HG03521 (cell line): ENCODE measurements around the gene BLVRB.
A peak's percentile ranks its signal among the peaks of the same experiment; 100 is the strongest.
"Not testable (repeated sequence)": the region's sequence is repeated elsewhere in the genome, so short reads cannot be mapped to it uniquely, and the experiment has no call there.

Source experiments
- ATAC-seq: cut with Tn5 transposase; IDR thresholded peaks from one replicate; pipeline ENCODE4 v1.9.1; 2021; ENCODE audit warnings: mild to moderate bottlenecking, moderate library complexity; ENCODE audit not compliant: unreplicated experiment

Gene BLVRB

DNA sequence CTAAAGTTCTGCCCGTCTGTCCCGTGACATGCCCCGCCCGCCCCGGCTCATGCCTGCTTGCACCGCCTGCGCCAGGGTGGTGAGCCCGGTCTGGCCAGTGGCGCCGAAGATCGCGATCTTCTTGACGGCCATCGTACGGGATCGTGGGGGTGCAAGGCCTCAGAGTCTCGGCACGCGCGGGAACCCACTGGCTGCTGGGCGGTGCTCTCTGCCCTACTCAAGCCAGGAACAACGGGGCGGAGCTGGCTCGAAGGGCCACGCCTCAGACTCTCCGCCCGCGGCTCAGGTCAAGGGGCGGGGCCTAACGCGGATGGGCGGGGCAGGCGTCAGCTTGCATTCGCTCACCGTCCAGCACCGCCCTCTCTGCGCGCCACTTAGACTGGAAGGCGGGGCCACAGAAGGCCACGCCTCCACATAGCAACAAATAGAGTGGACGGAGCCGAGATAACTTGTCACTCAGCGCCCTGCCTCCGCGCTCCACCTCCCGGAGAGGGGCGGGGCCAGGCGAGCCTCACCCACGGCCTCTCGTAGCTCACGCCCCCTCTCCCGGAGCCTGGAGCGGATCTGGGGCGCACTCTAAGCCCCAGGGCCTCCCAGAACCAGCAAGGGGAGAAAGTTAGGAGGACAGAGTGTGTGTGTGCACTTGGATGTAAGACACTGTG is at the start of gene BLVRB:
BLVRB (minus strand) TSS at position 189 of the 662 bp plus-strand sequence; CDS start at position 132, 57 bp downstream.
- ATAC-seq, result peak; percentile 88

DNA sequence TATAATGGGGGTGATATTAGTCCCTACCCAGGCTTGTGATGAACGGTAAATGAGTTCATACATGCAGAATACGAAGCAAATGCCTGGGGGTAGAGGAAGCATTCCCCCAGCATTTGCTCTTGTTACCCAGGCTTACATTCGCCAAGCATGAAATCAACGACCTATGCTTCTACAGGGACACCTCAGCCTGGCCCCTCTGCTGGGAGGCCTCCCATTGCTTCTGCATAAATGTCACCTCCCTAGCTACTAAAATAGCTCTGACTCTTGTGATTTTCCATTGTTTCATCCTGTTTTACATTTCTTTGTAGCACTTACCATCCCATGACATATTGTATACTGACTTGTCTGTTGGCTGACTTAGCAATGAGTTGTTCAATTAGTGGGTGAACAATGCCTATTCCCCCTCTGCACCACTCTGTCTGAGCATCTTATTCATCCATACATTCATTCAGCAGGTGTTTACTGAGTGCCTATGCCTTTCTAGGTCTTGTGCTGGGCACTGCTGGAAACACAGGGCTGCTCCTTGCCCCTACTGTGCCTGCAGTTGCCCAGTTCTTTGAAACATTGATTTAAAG is 48.3 kb upstream of the BLVRB start:
- no peak for ATAC-seq

- no peak for ATAC-seq
These were observed 47.8 kb upstream of the BLVRB start for GRCh38 chr19:40513345-40513678.

GRCh38 chr19:40512473-40513344 is 47.2 kb upstream of the BLVRB start:
- no peak for ATAC-seq

DNA sequence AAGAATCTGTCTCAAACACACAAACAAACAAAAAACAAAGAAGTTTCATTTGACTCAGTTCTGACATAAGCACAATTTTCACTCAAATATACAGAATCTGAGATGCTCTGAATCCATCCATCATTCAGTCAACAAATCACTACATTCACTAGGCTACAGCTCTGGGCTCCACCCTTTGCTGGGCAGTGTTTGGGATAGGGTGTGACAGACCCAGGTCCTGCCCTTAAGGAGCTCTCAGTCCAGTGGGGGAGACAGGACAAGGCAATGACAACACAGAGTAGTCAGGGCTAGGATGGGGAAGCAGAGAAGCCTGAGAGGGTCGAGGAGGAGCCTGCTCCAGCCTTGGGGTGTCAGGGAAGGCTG is 46.5 kb upstream of the BLVRB start:
- ATAC-seq, result no peak

DNA sequence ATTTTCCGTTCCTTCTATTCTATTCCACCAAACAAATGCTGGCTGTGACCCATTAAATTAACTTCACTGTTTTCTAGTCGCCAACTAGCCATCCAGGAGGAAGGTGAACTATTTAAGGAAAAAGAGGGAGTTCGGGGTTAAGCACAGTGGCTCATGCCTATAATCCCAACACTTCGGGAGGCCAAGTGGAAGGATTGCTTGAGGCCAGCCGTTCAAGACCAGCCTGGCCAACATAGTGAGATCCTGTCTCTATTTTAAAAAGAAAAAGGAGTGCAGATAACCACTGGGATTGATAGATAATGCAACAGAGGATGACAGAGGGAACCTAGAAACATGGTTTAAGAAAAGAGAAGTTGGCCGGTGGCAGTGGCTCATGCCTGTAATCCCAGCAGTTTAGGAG is 45.9 kb upstream of the BLVRB start:
- no peak for ATAC-seq

- ATAC-seq, result no peak
These were observed 45.1 kb upstream of the BLVRB start for GRCh38 chr19:40510526-40511115.

- ATAC-seq, result no peak
These were observed 43.3 kb upstream of the BLVRB start for GRCh38 chr19:40508739-40509260.

GRCh38 chr19:40507892-40508291 is 42.3 kb upstream of the BLVRB start:
- no peak for ATAC-seq

- no peak for ATAC-seq
These were observed 40.6 kb upstream of the BLVRB start for GRCh38 chr19:40506099-40506498.

- no peak for ATAC-seq
These were observed 37.8 kb upstream of the BLVRB start for GRCh38 chr19:40503320-40503695.

DNA sequence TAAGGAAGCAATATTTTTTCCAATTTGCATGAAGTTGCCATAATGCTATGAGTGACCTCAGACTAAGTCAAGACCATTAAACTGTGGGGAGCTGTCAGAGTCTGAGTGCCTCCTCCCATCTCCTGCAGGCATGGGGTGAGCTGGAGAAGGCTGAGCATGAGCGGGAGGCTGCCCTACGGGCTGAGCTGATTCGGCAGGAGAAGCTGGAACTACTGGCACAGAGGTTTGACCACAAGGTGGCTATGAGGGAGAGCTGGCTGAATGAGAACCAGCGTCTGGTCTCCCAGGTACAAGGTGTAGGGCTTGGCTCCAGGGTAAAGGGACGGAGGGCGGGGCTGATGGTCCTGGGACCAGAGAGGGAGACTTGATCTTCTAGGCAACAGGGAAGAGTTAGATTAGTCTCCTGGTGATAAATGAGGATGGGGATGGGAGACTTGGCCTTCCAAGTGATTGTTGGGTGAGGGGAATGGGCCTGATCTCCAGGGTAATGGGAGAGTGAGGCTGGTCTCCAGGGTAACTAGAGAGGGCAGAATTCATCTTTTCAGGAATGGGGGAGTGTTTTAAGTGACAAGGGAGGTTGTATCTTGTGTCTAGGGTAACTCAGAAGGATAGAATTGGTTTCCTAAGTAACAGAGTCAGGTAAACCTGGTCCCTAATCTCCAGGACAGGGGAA is 37.2 kb upstream of the BLVRB start:
- no peak for ATAC-seq

DNA sequence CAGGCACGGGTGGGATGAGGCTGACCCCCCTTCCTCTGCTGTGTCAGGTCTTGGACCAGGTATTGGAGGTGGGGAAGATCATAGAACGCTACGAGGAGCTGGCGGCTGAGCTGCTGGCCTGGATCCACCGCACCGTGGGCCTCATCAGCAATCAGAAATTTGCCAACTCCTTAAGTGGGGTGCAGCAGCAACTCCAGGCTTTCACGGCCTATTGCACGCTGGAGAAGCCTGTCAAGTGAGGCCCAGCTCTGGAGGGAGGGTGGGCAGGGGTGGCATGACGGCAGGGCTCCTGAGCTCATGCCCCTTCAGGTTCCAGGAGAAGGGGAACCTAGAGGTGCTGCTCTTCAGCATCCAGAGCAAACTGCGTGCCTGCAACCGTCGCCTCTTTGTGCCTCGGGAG is 36.5 kb upstream of the BLVRB start:
- ATAC-seq, result no peak

DNA sequence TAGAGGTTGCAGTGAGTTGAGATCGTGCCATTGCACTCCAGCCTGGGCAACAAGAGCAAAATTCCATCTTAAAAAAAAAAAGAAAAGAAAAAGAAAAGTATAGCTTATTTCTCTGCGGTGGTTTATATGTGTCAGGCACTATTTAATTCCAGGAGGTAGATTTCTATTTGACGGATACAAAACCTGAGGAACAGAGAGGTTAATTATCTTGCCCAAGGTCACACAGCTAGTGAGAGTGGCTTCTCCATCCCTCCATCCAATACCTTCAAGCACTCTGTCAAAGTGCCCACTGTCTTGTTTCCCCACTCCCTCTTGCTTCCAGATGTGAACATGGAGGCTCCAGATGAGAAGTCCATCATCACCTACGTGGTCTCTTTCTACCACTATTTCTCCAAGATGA is 36.1 kb upstream of the BLVRB start:
- ATAC-seq, result no peak

DNA sequence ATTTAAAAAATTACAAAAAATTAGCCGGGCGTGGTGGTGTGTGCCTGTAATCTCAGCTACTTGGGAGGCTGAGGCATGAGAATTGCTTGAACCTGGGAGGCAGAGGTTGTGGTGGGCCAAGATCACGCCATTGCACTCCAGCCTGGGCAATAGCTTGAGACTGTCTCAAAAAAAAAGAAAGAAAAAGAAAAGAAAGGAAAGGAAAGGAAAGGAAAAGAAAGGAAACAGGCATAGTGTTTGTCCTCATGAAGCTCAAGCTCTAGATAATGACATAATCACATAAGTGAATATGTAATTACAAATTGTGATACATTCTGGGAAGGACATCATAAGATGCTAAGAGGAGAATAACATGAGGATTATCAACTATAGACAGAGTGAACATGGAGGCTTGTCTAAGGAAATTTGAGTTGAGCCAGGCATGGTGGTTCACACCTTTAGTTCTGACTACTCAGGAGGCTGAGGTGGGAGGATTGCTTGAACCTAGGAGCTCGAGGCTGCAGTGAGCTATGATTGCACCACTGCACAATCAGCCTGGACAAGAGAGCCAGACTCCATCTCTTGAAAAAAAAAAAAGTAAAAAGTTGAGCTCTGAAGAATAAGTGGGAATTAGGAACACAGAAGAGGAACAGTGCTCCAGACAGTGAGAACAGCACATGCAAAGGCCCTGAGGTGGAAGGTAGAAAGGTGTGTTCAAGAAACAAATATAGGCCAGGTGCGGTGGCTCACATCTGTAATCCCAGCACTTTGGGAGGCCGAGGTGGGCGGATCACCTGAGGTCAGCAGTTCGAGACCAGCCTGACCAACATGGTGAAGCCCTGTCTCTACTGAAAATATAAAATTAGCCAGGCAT is 35.4 kb upstream of the BLVRB start:
- ATAC-seq, result not testable (repeated sequence)

DNA sequence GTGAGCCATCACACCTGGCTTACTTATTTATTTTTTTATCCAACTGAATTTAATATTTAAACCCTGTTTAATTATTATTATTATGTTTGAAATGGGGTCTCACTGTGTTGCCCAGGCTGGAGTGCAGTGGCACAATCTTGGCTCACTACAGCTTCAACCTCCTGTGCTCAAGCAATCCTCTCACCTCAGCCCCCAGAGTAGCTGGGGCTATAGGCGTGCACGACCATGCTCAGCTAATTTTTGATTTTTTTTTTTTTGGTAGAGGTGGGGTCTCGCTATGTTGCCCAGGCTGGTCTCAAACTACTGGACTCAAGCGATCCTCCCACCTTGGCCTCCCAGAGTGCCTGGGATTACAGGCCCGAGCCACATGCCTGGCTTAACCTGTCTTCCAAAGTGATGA is 33.8 kb upstream of the BLVRB start:
- ATAC-seq, result no peak

- no peak for ATAC-seq
These were observed 31.7 kb upstream of the BLVRB start for GRCh38 chr19:40497214-40497613.

- ATAC-seq, result no peak
These were observed 28.8 kb upstream of the BLVRB start for GRCh38 chr19:40494191-40494838.

DNA sequence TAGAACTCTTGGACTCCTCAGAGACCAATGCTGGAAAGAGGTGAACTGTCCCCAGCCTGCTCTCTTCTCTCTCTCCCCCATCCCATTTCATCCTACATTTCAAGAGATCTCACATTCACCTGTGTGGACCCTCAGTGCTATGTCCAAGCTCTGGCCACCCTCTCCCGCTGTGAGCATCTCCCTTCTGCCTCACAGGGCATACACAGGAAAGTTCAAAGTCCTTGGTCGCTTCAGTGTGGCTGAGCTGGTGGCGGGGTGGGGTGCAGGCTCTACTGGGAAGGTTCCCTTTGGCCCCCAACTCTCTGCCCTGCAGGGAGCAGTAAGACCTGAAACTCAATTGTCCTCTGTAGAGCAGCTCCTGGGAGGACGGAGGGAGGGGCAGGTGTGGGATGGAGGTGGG is 28.2 kb upstream of the BLVRB start:
- ATAC-seq, result no peak

GRCh38 chr19:40492274-40492673 is 26.7 kb upstream of the BLVRB start:
- ATAC-seq, result no peak
